GM06990 (cell line): ENCODE measurements around the gene PALLD.

ENCODE experiments used
- DNase-seq: peaks from one replicate; pipeline ENCODE4 v3.0.0-alpha.2; 2011; ENCODE audit not compliant: insufficient read length; ENCODE audit errors: extremely low read depth
- H3K27me3 ChIP-seq: replicated peaks from 2 replicates; pipeline ENCODE4 v1.6.0; 2011; ENCODE audit warnings: low read length; ENCODE audit not compliant: control insufficient read depth, insufficient read depth
- H3K36me3 ChIP-seq: 2 replicates; pipeline ENCODE4 v1.5.1; 2011; ENCODE audit warnings: low read length; ENCODE audit not compliant: control insufficient read depth, insufficient read depth
- H3K4me3 ChIP-seq: replicated peaks from 2 replicates; pipeline ENCODE4 v1.5.1; 2011; ENCODE audit warnings: low read depth, mild to moderate bottlenecking, control low read depth, low read length
- CTCF ChIP-seq: IDR thresholded peaks from 2 replicates; pipeline ENCODE4 v1.5.1; 2011; ENCODE audit warnings: low read length, control low read depth, mild to moderate bottlenecking, inconsistent platforms; ENCODE audit not compliant: insufficient read depth, poor library complexity, severe bottlenecking

The PALLD gene

DNA sequence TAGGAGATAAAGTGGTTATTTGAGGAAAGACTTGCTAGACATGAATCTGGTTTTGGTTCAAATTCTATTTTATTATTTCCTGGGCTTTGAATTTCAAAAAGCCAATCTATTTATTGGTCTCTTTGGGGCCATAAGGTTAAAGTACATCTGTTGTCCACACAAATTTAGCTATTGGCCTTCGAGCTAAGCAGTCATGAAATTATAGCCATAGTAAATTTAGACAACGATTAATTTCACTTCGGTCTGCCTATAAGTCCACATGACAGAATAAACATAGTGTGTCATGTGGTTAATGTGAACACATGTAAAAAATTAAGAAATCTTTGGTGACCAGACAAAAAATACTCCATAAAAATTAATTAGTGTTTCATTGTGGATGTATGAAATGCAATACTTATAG, 161.9 kb downstream of the PALLD start:
- no peaks in the 10 kb centered on the region for H3K27me3 ChIP-seq
- DNase-seq: no peak
- H3K36me3 ChIP-seq: no peaks in the 10 kb centered on the region
- no peak for TF ChIP-seq CTCF
- no peak overlapping the region for H3K4me3 ChIP-seq

DNA sequence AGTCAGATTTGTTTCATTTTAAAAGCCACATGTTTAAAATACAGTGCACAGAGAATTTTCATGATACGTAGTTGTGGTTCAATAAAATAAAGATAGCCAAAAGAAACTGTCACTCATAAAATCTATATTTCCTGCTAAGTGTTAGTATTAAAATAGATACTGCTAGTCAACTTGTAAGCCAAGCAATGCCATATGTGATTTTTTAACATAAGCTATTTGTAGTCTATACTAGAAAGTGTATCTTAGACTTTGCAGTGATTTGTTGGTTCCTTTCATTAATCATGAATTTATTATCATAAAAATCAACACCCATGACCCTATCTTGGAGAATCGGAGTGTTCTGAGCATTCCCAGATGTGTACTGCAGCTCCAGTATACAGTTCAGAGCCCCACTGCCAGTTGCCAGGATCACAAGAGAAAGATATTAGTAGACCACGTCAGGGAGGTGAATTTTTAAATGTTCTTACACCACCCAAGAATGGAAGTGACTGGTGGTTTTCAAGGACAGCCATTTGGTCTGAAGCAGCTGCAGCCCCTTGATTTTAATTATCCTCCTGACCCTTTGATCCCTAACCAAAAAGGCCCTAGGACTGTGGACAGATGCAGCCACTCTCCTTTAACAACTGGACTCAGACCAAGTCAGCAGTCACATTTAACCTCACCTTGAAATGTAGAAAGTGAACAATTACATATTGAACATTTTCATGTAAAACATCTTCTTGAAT, 163.1 kb downstream of the PALLD start:
- H3K27me3 ChIP-seq: no peaks in the 10 kb centered on the region
- no peak for TF ChIP-seq CTCF
- no peak for DNase-seq
- no peaks in the 10 kb centered on the region for H3K36me3 ChIP-seq
- no peak overlapping the region for H3K4me3 ChIP-seq

DNA sequence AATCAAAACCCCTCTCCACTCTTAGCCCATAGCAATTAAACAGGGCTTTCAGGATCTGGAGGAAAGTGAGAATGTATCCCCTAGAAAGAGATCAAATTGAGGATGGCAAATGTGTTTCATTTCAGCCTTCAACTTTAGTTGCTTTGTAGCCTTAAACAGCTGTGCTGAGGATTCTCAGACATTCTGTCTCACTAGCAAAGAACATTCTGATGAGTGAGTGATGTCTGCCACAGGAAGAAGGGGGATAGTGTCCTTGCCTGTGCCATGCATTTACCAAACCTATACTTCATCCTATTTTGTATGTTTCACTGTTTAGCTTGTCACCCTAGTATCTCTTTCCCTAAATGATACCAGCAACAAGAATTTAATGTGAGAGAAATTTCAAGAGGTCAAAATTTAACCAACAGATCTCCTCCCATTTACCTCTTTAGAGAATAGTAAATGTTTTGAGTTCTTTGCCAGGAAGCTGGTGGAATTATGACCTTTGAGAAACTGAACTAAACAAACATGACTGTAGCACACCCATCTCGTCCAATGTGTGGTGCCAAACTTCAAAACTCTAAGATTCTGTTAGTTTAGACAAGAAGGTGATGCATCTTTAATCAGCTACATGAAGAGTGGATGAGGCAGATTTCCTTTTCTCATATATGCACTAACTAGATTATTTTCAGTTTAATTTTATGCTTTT, 165.6 kb downstream of the PALLD start:
- no peak for DNase-seq
- Histone ChIP-seq H3K27me3 (no peaks in the 10 kb centered on the region), H3K36me3 (no peaks in the 10 kb centered on the region), H3K4me3 (no peak overlapping the region)
- TF ChIP-seq CTCF: no peak

DNA sequence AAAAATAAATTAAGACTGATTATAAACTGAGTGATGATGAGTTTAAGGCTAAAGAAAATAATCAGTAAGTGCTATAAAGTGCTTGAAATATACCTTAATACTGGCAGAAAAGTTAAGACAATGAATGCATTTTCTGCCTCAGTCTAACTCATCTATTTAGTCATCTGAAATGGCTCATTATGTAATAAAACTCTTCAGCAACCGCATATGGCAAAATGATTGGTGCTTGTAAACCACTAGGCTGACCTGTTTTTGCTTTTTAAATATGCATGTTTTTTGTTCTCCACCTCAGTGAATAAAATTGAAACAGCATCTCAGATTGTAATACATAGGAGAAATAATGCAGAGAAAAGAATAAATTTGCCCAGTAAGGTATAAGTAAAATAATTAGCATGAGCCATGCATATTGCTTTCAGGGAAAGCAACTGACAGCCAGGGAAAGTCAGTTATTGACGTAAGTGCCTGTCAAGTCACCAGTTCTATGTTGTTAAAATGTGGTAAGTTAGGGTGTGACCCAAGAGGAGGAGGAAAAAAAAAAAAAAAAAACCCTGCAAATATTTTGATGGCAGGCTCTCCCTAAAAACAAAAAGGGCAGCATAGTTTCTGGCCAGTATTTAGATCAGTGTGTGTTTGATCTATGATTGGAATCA, 167.5 kb downstream of the PALLD start:
- DNase-seq: no peak
- H3K36me3 ChIP-seq: no peaks in the 10 kb centered on the region
- TF ChIP-seq CTCF: no peak
- H3K27me3 ChIP-seq: no peaks in the 10 kb centered on the region
- no peak overlapping the region for H3K4me3 ChIP-seq

- TF ChIP-seq CTCF: no peak
- no peak for DNase-seq
- Histone ChIP-seq H3K36me3 (no peaks in the 10 kb centered on the region), H3K4me3 (no peak overlapping the region), H3K27me3 (no peaks in the 10 kb centered on the region)
Observed at GRCh38 chr4:168666531-168666930, 169.7 kb downstream of the PALLD start.
